ENCODE measurements around the gene DACT3.

Gene DACT3

DNA sequence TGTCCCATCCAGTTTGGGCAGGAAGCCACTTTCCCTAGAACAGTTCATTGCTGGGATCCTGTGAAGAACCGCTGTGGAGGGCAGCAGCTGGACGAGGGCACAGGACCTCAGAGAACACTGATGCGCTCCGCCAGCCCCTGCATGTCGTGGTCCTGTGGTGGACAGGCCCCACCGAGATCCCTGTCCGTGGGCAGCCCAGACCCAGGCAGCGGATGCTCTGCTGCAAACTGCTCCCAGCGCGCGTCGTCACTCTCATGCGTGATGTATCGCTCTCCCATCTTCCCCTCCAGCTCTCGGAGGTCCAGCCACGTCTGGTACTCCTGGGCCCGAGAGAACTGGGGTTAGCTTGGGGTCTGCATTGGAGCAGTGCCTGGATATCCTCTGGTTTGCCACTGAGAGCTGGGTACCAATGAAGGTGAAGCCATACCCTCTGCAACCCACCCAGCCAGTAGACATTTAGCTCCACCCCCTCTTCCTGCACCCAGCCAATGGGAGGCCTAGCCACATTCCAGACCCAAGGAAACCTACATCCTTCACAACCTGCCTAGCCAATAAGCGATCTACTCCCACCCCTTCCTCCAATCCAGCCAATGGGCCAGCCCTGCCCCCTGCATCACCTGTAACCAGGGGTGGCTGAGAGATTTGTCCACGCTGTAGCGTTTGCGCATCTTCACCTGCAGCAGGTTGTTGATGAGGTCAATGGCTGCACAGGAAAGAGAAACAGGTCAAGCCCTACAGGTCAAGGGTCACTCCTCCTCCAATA, 13.6 kb upstream of the DACT3 start:
- Histone ChIP-seq H3K14ac (ENCODE audit: low read length) (no peak overlapping the region), H2BK12ac (ENCODE audit: low read length) (no peak overlapping the region), H4K91ac (ENCODE audit: low read depth, low read length) (no peak overlapping the region), H3K79me1 (ENCODE audit: low read length) (no peaks in the 10 kb centered on the region), H3K18ac (ENCODE audit: low read length) (no peak overlapping the region), H3K4me2 (ENCODE audit: low read length) (no peak overlapping the region), H4K12ac (ENCODE audit: low read depth, low read length) (no peak overlapping the region), H3K4me3 (ENCODE audit: low read depth, low read length) (no peak overlapping the region), H3K27me3 (ENCODE audit: insufficient read depth, low read length) (no peaks in the 10 kb centered on the region), H2BK5ac (ENCODE audit: low read depth, low read length, poor library complexity) (no peak overlapping the region), H3K9ac (ENCODE audit: low read length) (no peak overlapping the region), H3K4me1 (ENCODE audit: control insufficient read depth in 1 of 2, insufficient read depth in 2 of 2, low read length in 2 of 2) (no peaks in the 10 kb centered on the region), H3K27ac (ENCODE audit: low read depth, low read length) (no peak overlapping the region), H3K23ac (ENCODE audit: low read length) (no peak overlapping the region), H4K8ac (ENCODE audit: low read depth, low read length) (no peak overlapping the region), H2BK120ac (ENCODE audit: insufficient read depth, low read length, poor library complexity) (no peak overlapping the region), H3K4ac (ENCODE audit: low read depth, low read length) (no peak overlapping the region), H2AFZ (ENCODE audit: insufficient read depth, low read length, poor library complexity) (no peak overlapping the region), H3K36me3 (ENCODE audit: control insufficient read depth in 1 of 2, insufficient read depth in 2 of 2, low read length in 2 of 2) (peaks cover 50 to 59% of the 10 kb centered on the region in 2 experiments), H3K79me2 (ENCODE audit: control insufficient read depth, insufficient read depth, low read length, poor library complexity) (no peaks in the 10 kb centered on the region), H3K9me3 (ENCODE audit: insufficient read depth, low read depth, low read length) (peaks cover 6% of the 10 kb centered on the region), H2AK5ac (ENCODE audit: low read length) (no peak overlapping the region)
- DNase-seq = no peak
- WGBS (ENCODE audit: extremely low coverage, insufficient coverage, insufficient read length) = no CpG with 5 or more reads among the region's 21 CpGs

DNA sequence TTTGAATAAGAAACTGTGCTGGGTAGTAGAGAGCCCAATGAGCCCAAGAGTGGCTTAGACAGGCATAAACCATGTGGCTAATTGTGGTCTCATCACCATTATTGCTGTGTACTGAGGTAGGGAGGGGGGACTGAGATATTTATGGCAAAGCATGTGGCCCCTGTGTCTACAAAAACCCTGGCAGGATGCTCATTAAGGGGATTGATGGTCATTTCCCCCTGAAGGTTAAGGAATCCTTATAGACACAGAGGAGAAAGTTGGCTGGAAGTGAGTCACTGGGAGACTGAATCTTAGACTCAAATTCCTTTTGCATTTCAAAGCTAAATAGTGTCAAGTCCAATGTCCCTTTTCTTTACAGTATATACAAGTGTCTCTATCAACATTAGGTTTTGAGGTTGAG, 9.8 kb upstream of the DACT3 start:
- Histone ChIP-seq H3K36me3 (ENCODE audit: control insufficient read depth in 1 of 2, insufficient read depth in 2 of 2, low read length in 2 of 2) (peaks cover 22 to 26% of the 10 kb centered on the region in 2 experiments), H3K9ac (ENCODE audit: low read length) (no peak overlapping the region), H3K27ac (ENCODE audit: low read depth, low read length) (no peak overlapping the region), H3K4ac (ENCODE audit: low read depth, low read length) (no peak overlapping the region), H4K8ac (ENCODE audit: low read depth, low read length) (no peak overlapping the region), H3K4me2 (ENCODE audit: low read length) (no peak overlapping the region), H2BK120ac (ENCODE audit: insufficient read depth, low read length, poor library complexity) (no peak overlapping the region), H3K79me1 (ENCODE audit: low read length) (no peaks in the 10 kb centered on the region), H3K23ac (ENCODE audit: low read length) (no peak overlapping the region), H2BK12ac (ENCODE audit: low read length) (no peak overlapping the region), H3K9me3 (ENCODE audit: insufficient read depth, low read depth, low read length) (peaks cover 6% of the 10 kb centered on the region), H3K14ac (ENCODE audit: low read length) (no peak overlapping the region), H2AFZ (ENCODE audit: insufficient read depth, low read length, poor library complexity) (no peak overlapping the region), H3K79me2 (ENCODE audit: control insufficient read depth, insufficient read depth, low read length, poor library complexity) (no peaks in the 10 kb centered on the region), H3K4me3 (ENCODE audit: low read depth, low read length) (no peak overlapping the region), H3K4me1 (ENCODE audit: control insufficient read depth in 1 of 2, insufficient read depth in 2 of 2, low read length in 2 of 2) (no peaks in the 10 kb centered on the region), H4K12ac (ENCODE audit: low read depth, low read length) (no peak overlapping the region), H3K18ac (ENCODE audit: low read length) (no peak overlapping the region), H2BK5ac (ENCODE audit: low read depth, low read length, poor library complexity) (no peak overlapping the region), H3K27me3 (ENCODE audit: insufficient read depth, low read length) (no peaks in the 10 kb centered on the region), H4K91ac (ENCODE audit: low read depth, low read length) (no peak overlapping the region), H2AK5ac (ENCODE audit: low read length) (no peak overlapping the region)
- peak in 1 of 2 donors; percentile 42 for DNase-seq

DNA sequence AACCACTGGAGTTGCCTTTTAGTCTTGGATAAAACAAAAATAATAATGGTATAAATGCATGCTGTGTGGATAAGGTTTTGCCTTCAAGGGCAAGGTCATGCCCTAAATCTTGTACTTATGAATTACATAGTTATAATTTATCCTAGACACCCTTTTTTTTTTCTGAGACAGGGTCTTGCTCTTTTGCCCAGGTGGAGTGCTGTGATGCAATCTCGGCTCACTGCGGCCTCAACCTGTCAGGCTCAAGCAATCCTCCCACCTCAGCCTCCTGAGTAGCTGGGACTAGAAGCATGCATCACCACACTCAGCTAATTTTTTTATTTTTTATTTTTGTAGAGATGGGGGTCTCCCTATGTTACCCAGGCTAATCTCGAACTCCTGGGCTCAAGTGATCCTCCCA, 7.7 kb upstream of the DACT3 start:
- H3K23ac ChIP-seq (ENCODE audit: low read length) = no peak overlapping the region
- H2BK120ac ChIP-seq (ENCODE audit: insufficient read depth, low read length, poor library complexity) = no peak overlapping the region
- WGBS (ENCODE audit: extremely low coverage, insufficient coverage, insufficient read length) = no CpG with 5 or more reads among the region's 3 CpGs
- no peak overlapping the region for H4K12ac ChIP-seq (ENCODE audit: low read depth, low read length)
- H2BK12ac ChIP-seq (ENCODE audit: low read length) = no peak overlapping the region
- no peaks in the 10 kb centered on the region for H3K79me2 ChIP-seq (ENCODE audit: control insufficient read depth, insufficient read depth, low read length, poor library complexity)
- no peak overlapping the region for H4K91ac ChIP-seq (ENCODE audit: low read depth, low read length)
- H3K4me3 ChIP-seq (ENCODE audit: low read depth, low read length) = no peak overlapping the region
- no peak overlapping the region for H3K18ac ChIP-seq (ENCODE audit: low read length)
- DNase-seq = no peak
- no peak overlapping the region for H3K14ac ChIP-seq (ENCODE audit: low read length)
- H3K4ac ChIP-seq (ENCODE audit: low read depth, low read length) = no peak overlapping the region
- H2AK5ac ChIP-seq (ENCODE audit: low read length) = no peak overlapping the region
- no peak overlapping the region for H2BK5ac ChIP-seq (ENCODE audit: low read depth, low read length, poor library complexity)
- H3K4me2 ChIP-seq (ENCODE audit: low read length) = no peak overlapping the region
- H3K27me3 ChIP-seq (ENCODE audit: insufficient read depth, low read length) = no peaks in the 10 kb centered on the region
- no peaks in the 10 kb centered on the region for H3K79me1 ChIP-seq (ENCODE audit: low read length)
- H4K8ac ChIP-seq (ENCODE audit: low read depth, low read length) = no peak overlapping the region
- no peaks in the 10 kb centered on the region for H3K4me1 ChIP-seq (ENCODE audit: control insufficient read depth in 1 of 2, insufficient read depth in 2 of 2, low read length in 2 of 2)
- H3K27ac ChIP-seq (ENCODE audit: low read depth, low read length) = no peak overlapping the region
- peaks cover 8 to 9% of the 10 kb centered on the region in 2 experiments for H3K36me3 ChIP-seq (ENCODE audit: control insufficient read depth in 1 of 2, insufficient read depth in 2 of 2, low read length in 2 of 2)
- H3K9me3 ChIP-seq (ENCODE audit: insufficient read depth, low read depth, low read length) = no peaks in the 10 kb centered on the region
- H3K9ac ChIP-seq (ENCODE audit: low read length) = no peak overlapping the region
- H2AFZ ChIP-seq (ENCODE audit: insufficient read depth, low read length, poor library complexity) = no peak overlapping the region

DNA sequence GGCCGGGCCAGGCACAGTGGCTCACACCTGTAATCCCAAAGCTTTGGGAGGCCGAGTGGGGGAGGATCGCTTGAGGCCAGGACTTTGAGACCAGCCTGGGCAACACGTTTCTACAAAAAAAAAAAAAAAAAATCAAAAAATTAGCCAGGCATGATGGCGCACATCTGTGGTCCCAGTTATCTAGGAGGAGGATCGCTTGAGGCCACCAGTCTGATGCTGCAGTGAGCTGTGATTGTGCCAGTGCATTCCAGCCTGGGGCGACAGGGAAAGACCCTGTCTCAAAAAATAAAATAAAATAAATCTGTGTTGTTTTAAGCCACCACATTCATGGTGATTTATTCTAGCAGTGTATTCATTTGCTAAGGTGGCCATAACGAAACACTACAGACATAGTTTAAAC, 4.1 kb upstream of the DACT3 start:
- Histone ChIP-seq H3K36me3 (ENCODE audit: control insufficient read depth in 1 of 2, insufficient read depth in 2 of 2, low read length in 2 of 2) (no peaks in the 10 kb centered on the region), H2BK120ac (ENCODE audit: insufficient read depth, low read length, poor library complexity) (no peak overlapping the region), H2AK5ac (ENCODE audit: low read length) (no peak overlapping the region), H3K9ac (ENCODE audit: low read length) (no peak overlapping the region), H3K27me3 (ENCODE audit: insufficient read depth, low read length) (peaks cover 4% of the 10 kb centered on the region), H3K23ac (ENCODE audit: low read length) (no peak overlapping the region), H3K79me2 (ENCODE audit: control insufficient read depth, insufficient read depth, low read length, poor library complexity) (peaks cover 3% of the 10 kb centered on the region), H3K18ac (ENCODE audit: low read length) (no peak overlapping the region), H3K4me3 (ENCODE audit: low read depth, low read length) (no peak overlapping the region), H3K4ac (ENCODE audit: low read depth, low read length) (no peak overlapping the region), H3K4me2 (ENCODE audit: low read length) (no peak overlapping the region), H4K91ac (ENCODE audit: low read depth, low read length) (no peak overlapping the region), H3K14ac (ENCODE audit: low read length) (no peak overlapping the region), H2AFZ (ENCODE audit: insufficient read depth, low read length, poor library complexity) (no peak overlapping the region), H4K8ac (ENCODE audit: low read depth, low read length) (no peak overlapping the region), H2BK12ac (ENCODE audit: low read length) (no peak overlapping the region), H3K9me3 (ENCODE audit: insufficient read depth, low read depth, low read length) (no peaks in the 10 kb centered on the region), H3K79me1 (ENCODE audit: low read length) (peaks cover 2% of the 10 kb centered on the region), H2BK5ac (ENCODE audit: low read depth, low read length, poor library complexity) (no peak overlapping the region), H3K27ac (ENCODE audit: low read depth, low read length) (no peak overlapping the region), H4K12ac (ENCODE audit: low read depth, low read length) (no peak overlapping the region), H3K4me1 (ENCODE audit: control insufficient read depth in 1 of 2, insufficient read depth in 2 of 2, low read length in 2 of 2) (no peaks in the 10 kb centered on the region)
- no CpG with 5 or more reads among the region's 8 CpGs for WGBS (ENCODE audit: extremely low coverage, insufficient coverage, insufficient read length)
- DNase-seq = no peak
